ENCODE measurements around the gene IL17RD.
A peak's percentile ranks its signal among the peaks of the same experiment; 100 is the strongest.

Gene IL17RD

GRCh38 chr3:57066471-57066870, 98.7 kb downstream of the IL17RD start:
- peaks cover 45 to 53% of the 10 kb centered on the region in 2 experiments for H3K4me1 ChIP-seq (ENCODE audit: control insufficient read depth in 1 of 2, insufficient read depth in 1 of 2, low read depth in 1 of 2, low read length in 1 of 2)
- no peak overlapping the region for H3K4me3 ChIP-seq (ENCODE audit: low read depth in 1 of 2, low read length in 1 of 2)
- TF ChIP-seq CTCF (IDR thresholded peaks at IDR 0.05), result no peak

GRCh38 chr3:57065588-57065987, 99.6 kb downstream of the IL17RD start:
- no peak for TF ChIP-seq CTCF (IDR thresholded peaks at IDR 0.05)
- Histone ChIP-seq H3K4me1 (ENCODE audit: control insufficient read depth in 1 of 2, insufficient read depth in 1 of 2, low read depth in 1 of 2, low read length in 1 of 2) (peaks cover 45 to 57% of the 10 kb centered on the region in 2 experiments), H3K27ac (peak overlapping the region; percentile 73)

More at GRCh38 chr3:57066471-57066870, 98.7 kb downstream of the IL17RD start:
- Histone ChIP-seq H3K27me3 (no peaks in the 10 kb centered on the region), H3K36me3 (no peaks in the 10 kb centered on the region), H3K9me3 (no peaks in the 10 kb centered on the region), H3K27ac (no peak overlapping the region)

GRCh38 chr3:57064572-57064971, 100.6 kb downstream of the IL17RD start:
- peak overlapping the region in 1 of 2 experiments; percentile 30 for H3K4me3 ChIP-seq (ENCODE audit: low read depth in 1 of 2, low read length in 1 of 2)
- H3K27ac ChIP-seq, result peak overlapping the region; percentile 73
- peaks cover 50 to 65% of the 10 kb centered on the region in 2 experiments for H3K4me1 ChIP-seq (ENCODE audit: control insufficient read depth in 1 of 2, insufficient read depth in 1 of 2, low read depth in 1 of 2, low read length in 1 of 2)
- no peaks in the 10 kb centered on the region for H3K36me3 ChIP-seq
- TF ChIP-seq CTCF (IDR thresholded peaks at IDR 0.05), result no peak
- H3K9me3 ChIP-seq, result no peaks in the 10 kb centered on the region
- no peaks in the 10 kb centered on the region for H3K27me3 ChIP-seq

More at GRCh38 chr3:57065588-57065987, 99.6 kb downstream of the IL17RD start:
- Histone ChIP-seq H3K27me3 (no peaks in the 10 kb centered on the region), H3K4me3 (ENCODE audit: low read depth in 1 of 2, low read length in 1 of 2) (no peak overlapping the region), H3K36me3 (no peaks in the 10 kb centered on the region), H3K9me3 (no peaks in the 10 kb centered on the region)

- peak overlapping the region in 1 of 2 experiments; percentile 30 for H3K4me3 ChIP-seq (ENCODE audit: low read depth in 1 of 2, low read length in 1 of 2)
- no peaks in the 10 kb centered on the region for H3K27me3 ChIP-seq
- peaks cover 50 to 64% of the 10 kb centered on the region in 2 experiments for H3K4me1 ChIP-seq (ENCODE audit: control insufficient read depth in 1 of 2, insufficient read depth in 1 of 2, low read depth in 1 of 2, low read length in 1 of 2)
- H3K9me3 ChIP-seq, result no peaks in the 10 kb centered on the region
- no peak for TF ChIP-seq CTCF (IDR thresholded peaks at IDR 0.05)
- H3K36me3 ChIP-seq, result no peaks in the 10 kb centered on the region
- peak overlapping the region; percentile 73 for H3K27ac ChIP-seq
Observed at GRCh38 chr3:57064001-57064400, 101.2 kb downstream of the IL17RD start.

- Histone ChIP-seq H3K27ac (peak overlapping the region; percentile 73), H3K9me3 (no peaks in the 10 kb centered on the region), H3K4me3 (ENCODE audit: low read depth in 1 of 2, low read length in 1 of 2) (no peak overlapping the region), H3K36me3 (no peaks in the 10 kb centered on the region), H3K27me3 (no peaks in the 10 kb centered on the region), H3K4me1 (ENCODE audit: control insufficient read depth in 1 of 2, insufficient read depth in 1 of 2, low read depth in 1 of 2, low read length in 1 of 2) (peaks cover 42 to 54% of the 10 kb centered on the region in 2 experiments)
- no peak for TF ChIP-seq CTCF (IDR thresholded peaks at IDR 0.05)
Observed at GRCh38 chr3:57063032-57063431, 102.1 kb downstream of the IL17RD start.

Measured in neutrophil (primary cell).